Measurements from ENCODE around the gene MSI1.

GRCh38 chr12:120342175-120343038 is 26.6 kb downstream of the MSI1 start:
- no peak for TF ChIP-seq POLR2A (IDR thresholded peaks at IDR 0.05)
- TF ChIP-seq CTCF (IDR thresholded peaks at IDR 0.05): no peak

Data from thyroid gland (tissue), 4 donors.